Skeletal muscle tissue (tissue), 4 donors: ENCODE results near the gene GLOD5. TPM values are rescaled to one million over a fixed set of nuclear protein-coding genes. Genes with fewer than 3 reads are reported as not detected.

Experiments
- H3K27ac ChIP-seq: one replicate; pipeline ENCODE4 v1.7.0; 2013; ENCODE audit warnings: mild to moderate bottlenecking, low read depth, low read length, inconsistent platforms
- H3K27me3 ChIP-seq, 3 donors: one replicate each; pipeline ENCODE4 v1.7.0; 2013; ENCODE audit warnings: low read length in 3 of 3; ENCODE audit not compliant: control insufficient read depth in 3 of 3, insufficient read depth in 3 of 3
- H3K36me3 ChIP-seq, 3 donors: one replicate each; pipeline ENCODE4 v1.7.0; 2013; ENCODE audit warnings: low read length in 3 of 3; ENCODE audit not compliant: control insufficient read depth in 3 of 3, insufficient read depth in 3 of 3
- H3K4me1 ChIP-seq, 3 donors: one replicate each; pipeline ENCODE4 v1.7.0; 2013; ENCODE audit warnings: low read length in 3 of 3, mild to moderate bottlenecking in 3 of 3; ENCODE audit not compliant: control insufficient read depth in 3 of 3, insufficient read depth in 3 of 3
- H3K4me3 ChIP-seq, 3 donors: one replicate each; pipeline ENCODE4 v1.7.0; 2013; ENCODE audit warnings: low read length in 3 of 3
- H3K9ac ChIP-seq, 3 donors: one replicate each; pipeline ENCODE4 v1.7.0; 2013; ENCODE audit warnings: low read length in 3 of 3, mild to moderate bottlenecking in 3 of 3, moderate library complexity in 2 of 3, low read depth in 1 of 3
- H3K9me3 ChIP-seq, 3 donors: one replicate each; pipeline ENCODE4 v1.7.0; 2013; ENCODE audit warnings: low read length in 3 of 3; ENCODE audit not compliant: control insufficient read depth in 3 of 3
- total RNA-seq: library from RNA; depleted of rRNA; stranded (reverse); fragments of >200 nt; gene quantifications from one replicate; pipeline ENCODE4 v1.2.3, GENCODE V29; 2014
- donor health status: Osteomylitis.

Gene GLOD5
- total RNA-seq, 1 donor from 2014 or later, result not detected

GRCh38 chrX:48790477-48790876 is 28.9 kb downstream of the GLOD5 start:
- Histone ChIP-seq H3K36me3 (no peaks in the 10 kb centered on the region), H3K9me3 (no peaks in the 10 kb centered on the region), H3K4me1 (no peaks in the 10 kb centered on the region), H3K27ac (no peak overlapping the region), H3K4me3 (no peak overlapping the region), H3K9ac (no peak overlapping the region), H3K27me3 (peaks cover 0 to 2% (median 0%) of the 10 kb centered on the region in 3 donors)

- Histone ChIP-seq H3K4me3 (no peak overlapping the region), H3K36me3 (no peaks in the 10 kb centered on the region), H3K9ac (no peak overlapping the region), H3K4me1 (no peaks in the 10 kb centered on the region), H3K27ac (no peak overlapping the region), H3K9me3 (no peaks in the 10 kb centered on the region), H3K27me3 (peaks cover 0 to 2% (median 0%) of the 10 kb centered on the region in 3 donors)
These were observed 29.7 kb downstream of the GLOD5 start for GRCh38 chrX:48791063-48791820.

DNA sequence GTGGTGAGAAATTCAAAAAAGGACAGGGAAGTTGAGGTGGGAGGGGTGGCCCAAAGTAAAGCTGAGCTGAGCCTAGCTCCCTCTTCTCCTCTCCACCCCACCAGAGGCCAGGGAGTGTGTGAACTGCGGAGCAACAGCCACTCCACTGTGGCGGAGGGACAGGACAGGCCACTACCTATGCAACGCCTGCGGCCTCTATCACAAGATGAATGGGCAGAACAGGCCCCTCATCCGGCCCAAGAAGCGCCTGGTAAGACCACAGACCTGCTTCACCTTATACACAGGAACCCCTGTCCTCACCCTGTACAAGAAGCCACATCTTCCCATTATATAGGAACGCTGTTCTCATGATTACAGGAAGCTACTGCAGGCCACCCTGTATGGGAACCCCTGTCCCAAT is 30.7 kb downstream of the GLOD5 start:
- no peak overlapping the region for H3K9ac ChIP-seq
- no peaks in the 10 kb centered on the region for H3K9me3 ChIP-seq

GRCh38 chrX:48793935-48794334 is 32.4 kb downstream of the GLOD5 start:
- no peak overlapping the region for H3K9ac ChIP-seq
- no peaks in the 10 kb centered on the region for H3K4me1 ChIP-seq
- no peak overlapping the region for H3K27ac ChIP-seq

More for the DNA sequence above, 30.7 kb downstream of the GLOD5 start:
- Histone ChIP-seq H3K36me3 (no peaks in the 10 kb centered on the region), H3K4me1 (no peaks in the 10 kb centered on the region), H3K27me3 (peaks cover 0 to 2% (median 0%) of the 10 kb centered on the region in 3 donors), H3K4me3 (no peak overlapping the region), H3K27ac (no peak overlapping the region)

GRCh38 chrX:48794340-48794910 is 32.9 kb downstream of the GLOD5 start:
- Histone ChIP-seq H3K4me1 (no peaks in the 10 kb centered on the region), H3K36me3 (no peaks in the 10 kb centered on the region), H3K27me3 (no peaks in the 10 kb centered on the region), H3K27ac (no peak overlapping the region), H3K4me3 (no peak overlapping the region), H3K9ac (no peak overlapping the region), H3K9me3 (no peaks in the 10 kb centered on the region)

More at GRCh38 chrX:48793935-48794334, 32.4 kb downstream of the GLOD5 start:
- H3K27me3 ChIP-seq, result no peaks in the 10 kb centered on the region
- no peaks in the 10 kb centered on the region for H3K36me3 ChIP-seq
- H3K4me3 ChIP-seq, result no peak overlapping the region
- no peaks in the 10 kb centered on the region for H3K9me3 ChIP-seq

- no peak overlapping the region for H3K27ac ChIP-seq
- H3K27me3 ChIP-seq, result no peaks in the 10 kb centered on the region
- H3K4me3 ChIP-seq, result no peak overlapping the region
- H3K9me3 ChIP-seq, result no peaks in the 10 kb centered on the region
- H3K9ac ChIP-seq, result no peak overlapping the region
- no peaks in the 10 kb centered on the region for H3K36me3 ChIP-seq
- no peaks in the 10 kb centered on the region for H3K4me1 ChIP-seq
These were observed 33.5 kb downstream of the GLOD5 start for GRCh38 chrX:48794911-48795515.

DNA sequence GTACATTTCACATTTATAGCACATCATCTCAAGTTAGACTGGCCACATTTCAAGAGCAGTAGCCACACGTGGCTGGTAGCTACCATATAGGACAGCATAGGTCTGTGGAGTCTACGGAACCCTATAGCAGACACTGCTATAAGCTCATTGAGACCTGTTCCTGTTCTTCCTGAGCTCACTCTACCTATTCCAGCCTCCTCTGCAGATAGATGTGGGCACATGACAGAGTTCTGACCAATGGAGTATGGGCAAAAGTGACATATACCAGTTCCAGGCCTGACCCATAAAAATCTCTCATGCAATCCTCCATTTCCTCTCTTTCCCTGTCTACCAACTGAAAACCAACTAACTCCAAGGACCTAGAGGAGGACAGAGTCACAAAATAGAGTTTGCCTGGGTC is 36.8 kb downstream of the GLOD5 start:
- Histone ChIP-seq H3K27me3 (no peaks in the 10 kb centered on the region), H3K9me3 (no peaks in the 10 kb centered on the region), H3K4me3 (no peak overlapping the region), H3K9ac (no peak overlapping the region), H3K36me3 (peaks cover 0 to 5% (median 3%) of the 10 kb centered on the region in 3 donors), H3K27ac (no peak overlapping the region), H3K4me1 (peaks cover 11 to 16% (median 11%) of the 10 kb centered on the region in 3 donors)

- H3K4me1 ChIP-seq, result peaks cover 11 to 16% (median 11%) of the 10 kb centered on the region in 3 donors
- H3K9ac ChIP-seq, result peak overlapping the region; percentile 65 to 83 (median 79)
- no peaks in the 10 kb centered on the region for H3K27me3 ChIP-seq
- H3K27ac ChIP-seq, result peak overlapping the region; percentile 90
- H3K36me3 ChIP-seq, result peaks cover 5 to 12% (median 5%) of the 10 kb centered on the region in 3 donors
- H3K4me3 ChIP-seq, result peak overlapping the region; percentile 83 to 84 (median 83)
- H3K9me3 ChIP-seq, result no peaks in the 10 kb centered on the region
These were observed 39.2 kb downstream of the GLOD5 start for GRCh38 chrX:48800574-48801279.

DNA sequence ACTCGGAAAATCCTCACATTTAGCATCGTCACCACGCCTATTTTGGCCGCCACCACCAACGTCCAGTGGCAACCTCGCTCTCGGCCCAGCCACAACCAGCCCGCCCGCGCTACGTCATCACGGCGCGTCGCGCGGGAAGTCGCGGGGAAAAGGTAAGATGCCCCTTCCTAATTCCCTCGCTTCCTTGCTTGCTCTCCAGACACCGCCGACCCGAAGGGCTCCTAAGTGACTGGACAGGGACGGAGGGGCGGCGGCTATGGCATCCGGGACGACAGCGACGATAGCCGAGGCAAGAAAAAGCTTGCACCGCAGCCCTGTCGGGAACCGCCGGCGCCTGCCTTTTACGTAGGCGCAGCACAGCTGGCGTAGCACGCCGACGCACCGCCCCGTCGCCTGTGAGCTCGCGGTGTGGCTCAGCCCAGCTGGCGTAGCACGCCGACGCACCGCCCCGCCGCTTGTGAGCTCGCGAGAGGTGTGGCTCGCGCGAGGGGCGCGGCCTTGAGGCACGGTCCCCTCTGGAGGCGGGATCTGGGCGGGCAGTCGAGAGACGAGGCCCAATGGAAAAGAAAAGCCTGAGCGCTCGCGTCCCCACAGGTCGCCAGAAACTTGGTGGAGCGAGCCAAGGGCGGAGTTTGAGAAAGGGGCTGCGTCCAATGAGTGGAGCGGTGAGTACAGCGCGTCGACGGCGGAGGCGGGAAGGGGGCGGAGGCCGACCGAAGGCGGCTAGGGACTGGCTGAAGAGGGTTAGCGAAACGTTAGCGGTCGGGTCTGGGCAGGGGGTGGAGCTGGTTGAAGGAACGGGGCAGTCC is 39.9 kb downstream of the GLOD5 start, which contains the start of gene HDAC6:
TSS of gene HDAC6 (plus strand) at position 788 of the 809 bp plus-strand sequence. CDS start 626 bp downstream, outside the sequence.
- H3K9ac ChIP-seq, result peak within 1 kb of the TSS; percentile 88 to 96 (median 92)
- H3K27me3 ChIP-seq, result no peaks in the 10 kb centered on the region
- peaks cover 11 to 16% (median 11%) of the 10 kb centered on the region in 3 donors for H3K4me1 ChIP-seq
- H3K27ac ChIP-seq, result peak within 1 kb of the TSS; percentile 99
- H3K4me3 ChIP-seq, result peak within 1 kb of the TSS; percentile 83 to 84 (median 83)
- H3K36me3 ChIP-seq, result peaks cover 5 to 16% (median 5%) of the 10 kb centered on the region in 3 donors
- H3K9me3 ChIP-seq, result no peaks in the 10 kb centered on the region
